ENCODE results near the gene POLG. TPM values are rescaled to one million over a fixed set of nuclear protein-coding genes. Genes with fewer than 3 reads are reported as not detected.
"Not testable (repeated sequence)": the region's sequence is repeated elsewhere in the genome, so short reads cannot be mapped to it uniquely, and the experiment has no call there.

POLG gene
- total RNA-seq, 1 donor from 2014 or later = 38.4 TPM

- DNase-seq = no peak
Observed at GRCh38 chr15:89278307-89278706, 56.3 kb downstream of the POLG start.

DNA sequence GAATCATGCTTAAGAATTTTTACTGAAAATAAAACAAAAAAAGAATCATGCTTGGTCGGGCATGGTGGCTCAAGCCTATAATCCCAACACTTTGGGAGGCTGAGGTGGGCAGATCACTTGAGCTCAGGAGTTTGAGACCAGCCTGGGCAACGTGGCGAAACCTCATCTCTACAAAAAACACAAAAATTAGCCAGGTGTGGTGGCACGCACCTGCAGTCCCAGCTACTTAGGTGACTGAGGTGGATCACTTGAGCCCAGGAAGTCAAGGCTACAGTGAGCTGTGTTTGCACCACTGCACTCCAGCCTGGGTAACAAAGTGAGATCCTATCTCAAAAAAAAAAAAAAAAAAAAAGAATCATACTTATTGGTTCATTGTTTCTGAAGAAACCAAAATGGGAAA, 57.3 kb downstream of the POLG start:
- DNase-seq = not testable (repeated sequence)

Small RNAs within 50 kb of the gene (small RNA-seq; reads per million reads assigned to genes)
- gene MIR6766 = not detected

Other genes starting within 250 kb of the POLG start
- 55.2 TPM for gene ABHD2, start 246.4 kb downstream of the POLG start, total RNA-seq
- gene RLBP1, start 113.2 kb downstream of the POLG start, total RNA-seq = 2.3 TPM
- 12.6 TPM for gene FANCI, start 90.8 kb downstream of the POLG start, total RNA-seq
- gene RHCG, start 161.8 kb upstream of the POLG start, total RNA-seq = 2.7 TPM
- 0.62 TPM for gene TICRR, start 240.6 kb upstream of the POLG start, total RNA-seq